Measurements from ENCODE around the gene PTMS. TPM values are rescaled to one million over a fixed set of nuclear protein-coding genes. Genes with fewer than 3 reads are reported as not detected.

PTMS gene
- total and polyA plus RNA-seq, 2 of the 13 experiments (the other 11 are each of a cell fraction or from before 2014, with no cell fraction given) = 40.5 to 82.4 TPM

DNA sequence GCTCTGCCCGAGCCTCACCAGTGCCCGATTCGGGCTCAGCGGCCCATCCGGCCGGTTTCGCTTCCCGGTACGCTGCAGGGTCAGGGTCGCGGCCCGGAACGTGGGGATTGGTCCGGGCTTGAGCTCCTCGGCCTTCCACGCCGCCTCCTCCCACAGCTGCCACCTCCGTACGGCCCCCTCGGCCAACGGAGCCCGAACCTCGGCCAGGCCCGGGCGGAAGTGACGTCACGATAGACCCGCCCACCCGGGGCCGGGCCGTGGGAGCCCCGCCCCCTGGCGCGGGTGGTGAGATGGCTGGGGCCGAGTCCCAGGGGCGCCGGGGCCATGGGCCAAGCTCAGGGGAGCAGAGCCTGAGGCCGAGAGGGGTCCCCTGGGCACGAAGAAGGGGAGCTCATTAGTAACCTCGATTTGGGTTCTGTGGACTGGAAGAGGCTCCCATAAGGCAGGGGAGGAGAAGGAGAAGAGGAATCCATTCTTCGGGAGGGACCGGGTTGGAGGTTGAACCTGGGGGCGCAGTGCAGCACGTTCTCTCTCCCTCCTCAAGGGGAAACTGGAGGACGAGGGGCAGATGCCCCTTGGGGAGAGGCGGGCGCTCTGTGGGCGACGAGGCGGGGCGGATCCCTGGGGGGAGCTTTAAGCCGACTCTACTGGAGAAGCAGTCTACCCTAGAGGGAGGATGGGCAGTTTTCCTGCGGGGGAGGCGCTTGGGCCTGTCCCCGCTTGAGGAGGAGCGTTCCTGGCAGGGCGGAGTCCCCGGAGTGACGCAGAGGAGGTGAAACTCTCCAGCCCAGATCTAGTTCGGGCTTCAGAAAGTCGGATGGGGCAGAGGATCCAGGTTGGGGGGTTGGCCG is 13.0 kb upstream of the PTMS start, which contains the start of gene MLF2 (continued):
- peak; percentile 19; the same call in 1 of the 2 replicates for TF ChIP-seq ZNF710 (CRISPR knock-in tag; IDR thresholded peaks at IDR 0.05; ENCODE audit: borderline replicate concordance)
- TF ChIP-seq HNRNPLL (IDR thresholded peaks at IDR 0.05; ENCODE audit: low read depth, low read length, poor library complexity, severe bottlenecking) = peak; percentile 49
- peak; percentile 62 for TF ChIP-seq PRPF4 (IDR thresholded peaks at IDR 0.05; ENCODE audit: low read depth, low read length, poor library complexity, severe bottlenecking)
- peak; percentile 86 for TF ChIP-seq TARDBP (CRISPR knock-in tag; IDR thresholded peaks at IDR 0.05)
- peak; percentile 81 for TF ChIP-seq DRAP1 (CRISPR knock-in tag; IDR thresholded peaks at IDR 0.05)
- peak; percentile 89; the same call in 1 of the 2 replicates for TF ChIP-seq ETV6 (CRISPR knock-in tag; conservative IDR thresholded peaks at IDR 0.05)
- TF ChIP-seq, protein P1, sequence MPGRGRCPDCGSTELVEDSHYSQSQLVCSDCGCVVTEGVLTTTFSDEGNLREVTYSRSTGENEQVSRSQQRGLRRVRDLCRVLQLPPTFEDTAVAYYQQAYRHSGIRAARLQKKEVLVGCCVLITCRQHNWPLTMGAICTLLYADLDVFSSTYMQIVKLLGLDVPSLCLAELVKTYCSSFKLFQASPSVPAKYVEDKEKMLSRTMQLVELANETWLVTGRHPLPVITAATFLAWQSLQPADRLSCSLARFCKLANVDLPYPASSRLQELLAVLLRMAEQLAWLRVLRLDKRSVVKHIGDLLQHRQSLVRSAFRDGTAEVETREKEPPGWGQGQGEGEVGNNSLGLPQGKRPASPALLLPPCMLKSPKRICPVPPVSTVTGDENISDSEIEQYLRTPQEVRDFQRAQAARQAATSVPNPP (CRISPR knock-in tag; IDR thresholded peaks at IDR 0.05) = peak; percentile 82; the same call in 1 of the 2 replicates
- peak; percentile 60 for TF ChIP-seq ZNF607 (CRISPR knock-in tag; IDR thresholded peaks at IDR 0.05; ENCODE audit: borderline replicate concordance)
- TF ChIP-seq, protein P2, sequence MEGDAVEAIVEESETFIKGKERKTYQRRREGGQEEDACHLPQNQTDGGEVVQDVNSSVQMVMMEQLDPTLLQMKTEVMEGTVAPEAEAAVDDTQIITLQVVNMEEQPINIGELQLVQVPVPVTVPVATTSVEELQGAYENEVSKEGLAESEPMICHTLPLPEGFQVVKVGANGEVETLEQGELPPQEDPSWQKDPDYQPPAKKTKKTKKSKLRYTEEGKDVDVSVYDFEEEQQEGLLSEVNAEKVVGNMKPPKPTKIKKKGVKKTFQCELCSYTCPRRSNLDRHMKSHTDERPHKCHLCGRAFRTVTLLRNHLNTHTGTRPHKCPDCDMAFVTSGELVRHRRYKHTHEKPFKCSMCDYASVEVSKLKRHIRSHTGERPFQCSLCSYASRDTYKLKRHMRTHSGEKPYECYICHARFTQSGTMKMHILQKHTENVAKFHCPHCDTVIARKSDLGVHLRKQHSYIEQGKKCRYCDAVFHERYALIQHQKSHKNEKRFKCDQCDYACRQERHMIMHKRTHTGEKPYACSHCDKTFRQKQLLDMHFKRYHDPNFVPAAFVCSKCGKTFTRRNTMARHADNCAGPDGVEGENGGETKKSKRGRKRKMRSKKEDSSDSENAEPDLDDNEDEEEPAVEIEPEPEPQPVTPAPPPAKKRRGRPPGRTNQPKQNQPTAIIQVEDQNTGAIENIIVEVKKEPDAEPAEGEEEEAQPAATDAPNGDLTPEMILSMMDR (CRISPR knock-in tag; IDR thresholded peaks at IDR 0.05) = peak; percentile 33
- TF ChIP-seq SAFB2 (CRISPR knock-in tag; IDR thresholded peaks at IDR 0.05; ENCODE audit: borderline replicate concordance, low read depth) = no peak
- TF ChIP-seq CREB1 (IDR thresholded peaks at IDR 0.05) = peak; percentile 99
- TF ChIP-seq CREB1 (CRISPR knock-in tag; IDR thresholded peaks at IDR 0.05) = peak; percentile 93
- peak; percentile 76 for TF ChIP-seq HDAC1 (CRISPR knock-in tag; IDR thresholded peaks at IDR 0.05)
- TF ChIP-seq ZNF317 (CRISPR knock-in tag; IDR thresholded peaks at IDR 0.05) = 0 out of 2 replicates have a peak, but pooled peaks have one; percentile 62
- TF ChIP-seq KDM5A (IDR thresholded peaks at IDR 0.05; ENCODE audit: borderline replicate concordance, low read length) = peak; percentile 85; the same call in 1 of the 2 replicates
- no peak for TF ChIP-seq WIZ (CRISPR knock-in tag; IDR thresholded peaks at IDR 0.05)
- 0 out of 2 replicates have a peak, but pooled peaks have one; percentile 51 for TF ChIP-seq ZNF558 (CRISPR knock-in tag; IDR thresholded peaks at IDR 0.05; ENCODE audit: borderline replicate concordance)
- TF ChIP-seq ZNF501 (CRISPR knock-in tag; IDR thresholded peaks at IDR 0.05) = peak; percentile 94
- TF ChIP-seq SUZ12 (IDR thresholded peaks at IDR 0.05; ENCODE audit: low read depth, low read length) = 0 out of 2 replicates have a peak, but pooled peaks have one; percentile 2
- peak; percentile 22 for TF ChIP-seq GATAD2A (CRISPR knock-in tag; IDR thresholded peaks at IDR 0.05)
- no peak for TF ChIP-seq NR2F6 (IDR thresholded peaks at IDR 0.05)
- peak; percentile 13; the same call in 1 of the 2 replicates for TF ChIP-seq NR2F6 (CRISPR knock-in tag; IDR thresholded peaks at IDR 0.05)

Measured in HepG2 (cell line).